ENCODE results near the gene IQSEC2.

- TF ChIP-seq CTCF (IDR thresholded peaks at IDR 0.05; ENCODE audit: insufficient read depth, low read length): no peak
- TF ChIP-seq POLR2AphosphoS5 (IDR thresholded peaks at IDR 0.05; ENCODE audit: low read depth): no peak
- TF ChIP-seq REST (IDR thresholded peaks at IDR 0.05; ENCODE audit: insufficient replicate concordance, low read depth): no peak
These were observed 27.9 kb downstream of the IQSEC2 start for GRCh38 chrX:53253293-53254020.

Data from HL-60 (cell line).